ENCODE results near the gene PHF11. TPM values are rescaled to one million over a fixed set of nuclear protein-coding genes. Genes with fewer than 3 reads are reported as not detected.
"Not testable (repeated sequence)": the region's sequence is repeated elsewhere in the genome, so short reads cannot be mapped to it uniquely, and the experiment has no call there.

The PHF11 gene
- polyA plus RNA-seq, 3 donors: 27.6 to 59.1 (median 58.0) TPM

DNA sequence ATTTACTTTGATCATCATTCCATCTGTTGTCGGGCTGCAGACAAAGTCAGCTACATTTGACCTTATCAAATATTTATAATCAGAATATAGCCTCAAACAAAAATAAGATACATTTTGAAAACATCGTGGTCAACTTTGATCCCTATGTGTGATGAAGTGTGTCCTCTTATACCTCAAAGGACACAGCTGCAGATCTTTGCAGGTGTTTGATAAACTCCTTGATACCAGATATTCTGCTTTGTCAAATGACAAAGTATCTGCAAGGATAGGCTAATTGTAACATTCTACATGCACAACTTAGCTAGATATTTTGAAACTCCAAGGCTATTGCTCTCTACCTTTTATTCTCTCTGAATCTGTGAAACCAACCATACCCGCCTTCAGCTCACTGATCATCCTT lies 44.0 kb downstream of the PHF11 start:
- no peak for DNase-seq

DNA sequence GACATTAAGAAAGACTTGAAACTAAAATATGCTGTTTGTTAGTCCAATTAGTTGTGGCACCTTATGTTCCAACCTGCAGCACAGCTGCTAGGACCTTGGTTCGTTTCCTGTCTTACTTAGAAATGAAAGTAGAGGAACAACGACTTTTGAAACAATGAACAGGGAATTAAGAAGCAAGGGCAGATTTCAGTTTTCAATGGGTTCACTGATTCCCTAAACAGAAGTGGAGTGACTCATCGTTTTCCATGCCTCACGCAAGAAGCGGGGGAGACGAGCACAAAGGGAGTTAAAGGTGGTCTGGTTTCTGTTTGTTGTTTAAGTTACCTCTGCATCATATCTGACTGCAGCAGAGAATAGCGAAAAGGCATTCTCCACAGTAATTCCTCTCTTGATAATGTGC lies 44.8 kb downstream of the PHF11 start:
- DNase-seq: no peak

DNA sequence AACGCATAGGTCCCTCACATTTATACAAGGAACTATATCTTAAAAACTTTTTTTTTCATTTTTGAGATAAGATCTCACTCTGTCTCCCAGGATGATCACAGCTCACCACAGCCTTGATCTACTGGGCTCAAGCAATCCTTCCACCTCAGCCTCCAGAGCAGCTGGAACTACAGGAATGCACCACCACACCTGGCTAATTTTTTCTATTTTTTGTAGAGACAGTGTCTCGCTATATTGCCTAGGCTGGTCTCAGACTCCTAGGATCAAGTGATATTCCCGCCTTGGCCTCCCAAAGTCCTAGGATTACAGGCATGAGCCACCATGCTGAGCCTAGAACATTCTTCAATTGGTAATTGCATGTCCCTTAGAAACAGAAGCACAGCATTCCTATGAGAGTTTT lies 47.9 kb downstream of the PHF11 start:
- no peak for DNase-seq

DNA sequence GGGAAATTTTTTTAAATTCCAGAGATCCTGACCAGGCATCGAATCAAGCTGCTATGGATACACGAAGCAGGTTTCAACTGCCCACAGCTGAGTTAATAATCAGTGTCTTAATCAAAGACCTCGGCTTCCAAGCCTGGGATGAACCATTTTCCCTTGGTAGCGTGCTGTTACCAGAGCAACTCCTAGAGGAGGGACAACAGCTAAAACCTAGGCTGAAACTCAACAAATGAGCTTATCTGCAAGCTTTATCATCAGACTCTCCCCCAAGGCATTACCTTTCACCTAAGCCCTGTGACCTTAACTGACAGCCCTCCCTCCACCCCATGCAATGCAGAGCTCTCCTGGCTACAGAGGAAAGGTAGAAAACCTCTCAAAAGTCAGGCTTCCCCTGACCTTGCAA lies 49.9 kb downstream of the PHF11 start:
- DNase-seq: no peak

DNA sequence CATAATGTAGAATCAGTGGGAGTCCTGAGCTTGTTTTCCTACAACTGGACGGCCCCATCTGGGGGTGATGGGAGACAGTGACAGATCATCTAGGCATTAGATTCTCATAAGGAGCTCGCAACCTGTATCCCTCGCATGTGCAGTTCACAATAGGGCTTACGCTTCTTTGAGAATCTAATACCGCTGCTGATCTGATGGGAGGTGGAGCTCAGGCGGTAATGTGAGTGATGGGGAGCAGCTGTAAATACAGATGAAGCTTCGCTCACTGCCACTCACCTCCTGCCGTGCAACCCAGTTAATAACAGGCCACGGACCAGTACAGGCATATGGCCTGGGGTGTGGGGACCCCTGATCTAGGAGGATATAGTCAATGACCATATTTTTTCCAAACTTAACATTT lies 50.8 kb downstream of the PHF11 start:
- DNase-seq: no peak

DNA sequence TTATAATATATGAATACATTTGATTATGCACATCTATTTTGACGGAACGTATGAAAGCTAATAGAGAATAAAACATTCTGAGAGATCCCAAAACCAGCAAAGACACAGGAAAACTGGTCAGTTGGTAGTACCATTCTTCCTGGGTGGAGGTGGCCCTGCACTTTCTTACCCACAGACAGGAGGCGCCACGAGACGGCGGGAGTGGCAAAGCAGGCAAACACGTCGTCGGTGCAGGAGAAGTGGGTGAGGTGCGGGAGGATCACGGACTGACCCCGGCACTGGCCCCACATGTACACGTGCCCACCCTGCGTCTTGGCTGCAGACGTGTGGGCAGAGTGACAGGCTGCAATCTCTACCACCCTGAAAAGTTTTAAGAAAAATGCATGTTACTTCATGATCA lies 53.5 kb downstream of the PHF11 start:
- no peak for DNase-seq

DNA sequence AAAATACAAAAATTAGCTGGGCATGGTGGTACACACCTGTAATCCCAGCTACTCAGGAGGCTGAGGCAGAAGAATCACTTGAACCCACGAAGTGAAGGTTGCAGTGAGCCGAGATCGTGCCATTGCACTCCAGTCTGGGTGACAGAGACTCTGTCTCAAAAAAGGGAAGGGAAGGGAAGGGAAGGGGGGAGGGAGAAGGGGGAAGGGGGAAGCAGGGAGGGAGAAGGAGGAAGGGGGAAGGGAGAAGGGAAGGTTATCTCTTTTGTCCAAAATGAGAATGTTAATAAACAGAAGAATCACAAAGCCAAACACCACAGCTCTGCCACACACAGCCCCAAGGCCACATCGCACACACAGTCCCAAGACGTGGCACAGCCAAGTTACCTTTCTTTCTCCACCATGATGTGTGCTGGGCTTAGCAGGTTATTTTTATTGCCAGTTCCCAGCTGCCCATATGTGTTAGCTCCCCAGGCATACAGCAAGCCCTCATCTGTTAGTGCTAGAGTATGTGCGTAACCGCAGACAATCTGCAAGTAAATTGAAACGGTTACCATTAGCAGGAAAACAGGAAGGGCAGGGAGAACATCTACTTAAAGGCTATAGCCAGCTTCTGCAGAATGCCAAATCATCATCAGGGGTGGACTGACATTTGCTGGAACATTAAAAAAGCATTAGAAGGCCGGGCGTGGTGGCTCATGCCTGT lies 55.3 kb downstream of the PHF11 start:
- no peak for DNase-seq

DNA sequence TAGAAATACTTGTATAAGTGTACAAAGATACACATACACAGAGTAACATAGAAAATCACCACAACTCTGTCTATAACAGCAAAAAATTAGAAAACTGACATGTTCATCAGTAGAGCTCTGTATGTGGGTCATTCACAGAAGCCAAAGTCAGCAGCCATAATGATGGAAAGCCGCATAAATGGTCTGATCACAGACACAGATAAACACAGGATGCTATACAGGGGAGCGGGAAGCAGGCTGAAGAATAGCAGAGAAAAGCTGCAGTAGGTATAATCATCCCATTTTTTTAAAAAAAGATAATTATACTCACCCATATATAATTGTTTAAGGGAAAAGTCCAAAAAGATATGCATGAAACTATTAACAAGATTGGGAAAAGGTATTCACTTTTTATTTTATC lies 58.1 kb downstream of the PHF11 start:
- no peak for DNase-seq

DNA sequence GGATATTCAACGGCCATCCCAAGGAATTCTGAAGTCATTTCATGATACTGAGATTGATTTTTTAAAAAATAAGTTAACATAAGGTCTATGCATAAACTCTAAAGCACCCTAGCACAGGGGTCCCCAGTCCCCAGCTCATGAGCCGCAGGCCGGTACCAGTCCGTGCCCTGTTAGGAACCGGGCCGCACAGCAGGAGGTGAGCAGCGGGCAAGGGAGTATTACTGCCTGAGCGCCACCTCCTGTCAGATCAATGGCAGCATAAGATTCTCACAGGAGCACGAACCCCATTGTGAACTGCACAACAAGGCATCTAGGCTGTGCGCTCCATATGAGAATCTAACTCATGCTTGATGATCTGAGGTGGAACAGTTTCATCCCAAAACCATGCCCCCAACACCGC lies 58.6 kb downstream of the PHF11 start:
- no peak for DNase-seq

DNA sequence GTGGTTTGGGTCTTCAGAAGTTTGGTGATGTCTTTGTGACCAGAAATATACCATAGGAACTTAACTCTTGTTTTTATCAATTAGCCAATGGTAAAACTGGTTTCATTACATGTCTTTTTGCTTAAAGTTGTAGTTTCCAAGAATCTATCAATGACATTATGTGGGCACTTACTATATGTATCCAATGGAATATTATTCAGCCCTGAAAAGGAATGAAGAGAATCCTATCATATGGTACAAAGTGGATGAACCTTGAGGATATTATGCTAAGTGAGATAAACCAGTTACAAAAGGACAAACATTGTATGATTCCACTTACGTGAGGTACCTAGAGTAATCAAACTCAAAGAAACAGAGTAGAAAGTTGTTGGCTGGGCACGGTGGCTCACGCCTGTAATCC lies 63.3 kb downstream of the PHF11 start:
- DNase-seq: no peak

DNA sequence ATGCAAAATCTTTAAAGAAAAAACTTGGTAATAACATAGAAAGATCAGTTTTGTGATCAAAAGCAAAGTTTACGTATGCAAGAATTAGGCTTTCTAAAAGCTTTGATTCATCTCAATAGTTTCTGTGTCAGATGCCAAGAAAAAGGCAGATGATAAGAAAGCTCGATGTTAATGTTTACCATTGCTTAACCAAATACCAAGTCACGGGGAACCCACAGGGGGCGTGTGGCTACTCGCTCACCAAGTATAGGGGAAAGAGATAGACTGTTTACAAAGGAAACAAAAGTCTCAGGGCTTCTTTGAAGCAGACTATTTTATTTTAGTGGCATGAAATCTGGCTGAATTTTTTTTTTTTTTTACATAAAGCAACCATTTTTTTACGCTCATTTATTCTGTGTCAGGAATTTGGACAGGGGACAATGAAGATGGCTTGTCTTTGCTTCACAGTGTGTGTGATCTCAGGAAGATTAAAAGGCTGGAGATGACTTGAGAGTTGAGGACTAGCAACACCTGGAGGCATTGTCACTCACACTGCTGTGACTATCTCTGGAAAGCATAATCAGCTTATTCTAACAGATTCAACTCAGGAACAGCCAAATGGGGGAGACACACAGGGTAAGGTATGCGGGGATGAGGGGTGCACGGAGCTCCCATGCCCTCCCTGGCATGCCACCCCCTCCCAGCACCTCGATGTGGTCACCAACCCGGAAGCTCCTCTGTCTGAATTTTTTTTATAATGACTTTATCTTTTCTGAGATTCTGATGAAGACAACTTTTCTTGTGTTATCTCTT lies 64.7 kb downstream of the PHF11 start:
- peak; percentile 27 for DNase-seq

DNA sequence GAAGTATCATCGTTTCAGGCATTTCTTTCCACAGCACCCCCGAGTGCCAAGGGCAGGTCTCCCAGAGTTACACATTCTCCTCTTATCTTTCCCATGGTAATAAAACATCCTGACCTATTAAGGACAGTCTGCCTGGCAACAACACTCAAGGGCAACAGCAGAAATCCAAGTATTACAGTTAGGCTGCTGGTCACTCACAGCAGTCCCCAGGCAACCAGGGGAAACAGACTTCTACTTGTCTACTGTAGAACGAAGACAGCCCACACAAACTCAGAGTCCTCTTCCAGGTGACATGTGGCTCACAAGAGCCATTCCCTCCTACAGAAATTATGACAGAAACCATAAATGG lies 65.3 kb downstream of the PHF11 start:
- DNase-seq: no peak

DNA sequence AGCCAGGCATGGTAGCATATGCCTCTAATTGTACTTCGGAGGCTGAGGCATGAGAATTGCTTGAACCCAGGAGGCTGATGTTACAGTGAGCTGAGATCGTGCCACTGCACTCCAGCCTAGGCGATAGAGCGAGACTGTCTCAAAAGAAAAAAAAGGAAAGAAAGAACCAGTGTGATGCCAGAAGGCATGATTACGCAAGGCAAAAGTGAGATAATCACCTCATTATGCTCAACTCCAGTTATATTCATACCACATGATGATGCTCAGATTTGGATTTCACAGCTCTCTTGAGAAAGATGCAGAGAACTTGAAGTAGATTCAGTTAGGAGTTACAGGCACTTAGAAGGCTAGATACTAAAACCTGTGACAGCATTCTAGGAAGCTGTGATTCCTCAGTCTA lies 67.8 kb downstream of the PHF11 start:
- DNase-seq: no peak

DNA sequence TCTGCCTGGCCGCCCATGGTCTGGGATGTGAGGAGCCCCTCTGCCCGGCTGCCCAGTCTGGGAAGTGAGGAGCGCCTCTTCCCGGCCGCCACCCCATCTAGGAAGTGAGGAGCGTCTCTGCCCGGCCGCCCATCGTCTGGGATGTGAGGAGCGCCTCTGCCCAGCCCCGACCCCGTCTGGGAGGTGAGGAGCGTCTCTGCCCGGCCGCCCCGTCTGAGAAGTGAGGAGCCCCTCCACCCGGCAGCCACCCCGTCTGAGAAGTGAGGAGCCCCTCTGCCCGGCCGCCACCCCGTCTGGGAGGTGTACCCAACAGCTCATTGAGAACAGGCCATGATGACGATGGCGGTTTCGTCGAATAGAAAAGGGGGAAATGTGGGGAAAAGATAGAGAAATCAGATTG lies 69.7 kb downstream of the PHF11 start:
- not testable (repeated sequence) for DNase-seq

DNA sequence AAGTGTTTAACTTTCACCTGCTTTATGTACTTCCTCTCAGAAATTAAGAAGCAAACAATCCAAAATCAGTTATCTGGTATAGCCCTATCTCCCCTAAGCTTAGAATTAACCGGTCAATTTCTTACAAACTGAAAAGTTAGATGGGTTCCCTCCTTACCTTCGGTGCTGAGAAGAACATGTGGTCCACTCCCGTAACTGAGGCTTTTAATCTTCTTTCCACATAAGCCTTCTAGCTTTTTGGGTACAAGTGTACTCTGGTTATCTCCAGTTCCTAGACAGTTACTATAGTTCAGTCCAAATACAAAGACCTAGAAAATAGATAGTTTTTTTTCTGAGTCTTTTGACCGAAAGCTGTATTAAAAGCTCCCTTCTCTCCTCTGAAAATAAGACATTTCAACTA lies 70.7 kb downstream of the PHF11 start:
- DNase-seq: no peak

DNA sequence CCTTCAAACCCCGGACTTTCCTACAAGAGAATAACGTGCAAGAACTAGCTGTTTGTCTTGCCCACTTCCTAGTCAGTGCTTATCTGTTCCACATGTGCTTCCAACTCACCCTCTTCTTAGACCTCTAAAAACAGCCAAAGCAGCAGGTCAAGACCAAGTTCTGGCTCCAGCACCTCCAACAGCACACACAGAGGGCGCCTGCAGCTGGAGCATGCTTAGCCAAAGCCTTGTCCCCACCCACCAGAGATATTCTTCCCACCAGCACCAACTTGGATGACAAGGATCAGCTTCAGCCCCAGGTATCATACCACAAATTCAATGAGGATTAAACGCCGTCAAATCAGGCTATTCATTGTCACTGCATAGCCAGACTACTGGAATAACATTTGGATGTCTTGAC lies 71.7 kb downstream of the PHF11 start:
- no peak for DNase-seq

DNA sequence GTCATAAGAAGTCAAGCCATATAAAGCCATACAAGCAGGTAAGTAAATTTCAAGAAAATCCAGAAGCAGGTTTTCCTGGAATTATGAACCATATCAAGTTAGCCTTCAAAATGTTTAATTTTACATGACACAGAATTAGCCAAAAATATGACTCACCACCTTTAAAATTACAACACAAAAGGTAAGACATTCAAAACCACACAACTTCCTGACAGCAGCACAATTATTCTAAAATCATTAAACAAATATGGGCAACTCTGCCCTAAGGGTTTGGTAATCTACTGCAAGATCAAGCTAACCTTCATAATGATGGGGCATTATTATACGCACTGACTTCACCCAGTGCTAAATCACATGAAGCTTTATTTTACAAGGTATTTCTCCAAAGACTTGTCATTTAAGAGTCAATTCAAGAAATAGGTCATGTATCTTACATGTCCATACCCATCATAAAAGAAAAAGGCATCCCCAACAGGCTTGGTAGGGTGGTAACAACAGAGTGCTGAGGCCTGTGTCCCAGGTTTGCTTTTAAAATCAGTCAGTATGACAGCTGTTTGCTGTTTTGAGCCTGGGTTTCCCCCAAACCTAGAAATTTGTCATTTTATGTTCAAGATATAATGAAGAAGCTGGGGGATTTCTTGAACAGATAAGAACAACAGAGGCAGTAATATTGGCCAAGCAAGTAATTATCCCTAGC lies 74.4 kb downstream of the PHF11 start:
- DNase-seq: no peak

DNA sequence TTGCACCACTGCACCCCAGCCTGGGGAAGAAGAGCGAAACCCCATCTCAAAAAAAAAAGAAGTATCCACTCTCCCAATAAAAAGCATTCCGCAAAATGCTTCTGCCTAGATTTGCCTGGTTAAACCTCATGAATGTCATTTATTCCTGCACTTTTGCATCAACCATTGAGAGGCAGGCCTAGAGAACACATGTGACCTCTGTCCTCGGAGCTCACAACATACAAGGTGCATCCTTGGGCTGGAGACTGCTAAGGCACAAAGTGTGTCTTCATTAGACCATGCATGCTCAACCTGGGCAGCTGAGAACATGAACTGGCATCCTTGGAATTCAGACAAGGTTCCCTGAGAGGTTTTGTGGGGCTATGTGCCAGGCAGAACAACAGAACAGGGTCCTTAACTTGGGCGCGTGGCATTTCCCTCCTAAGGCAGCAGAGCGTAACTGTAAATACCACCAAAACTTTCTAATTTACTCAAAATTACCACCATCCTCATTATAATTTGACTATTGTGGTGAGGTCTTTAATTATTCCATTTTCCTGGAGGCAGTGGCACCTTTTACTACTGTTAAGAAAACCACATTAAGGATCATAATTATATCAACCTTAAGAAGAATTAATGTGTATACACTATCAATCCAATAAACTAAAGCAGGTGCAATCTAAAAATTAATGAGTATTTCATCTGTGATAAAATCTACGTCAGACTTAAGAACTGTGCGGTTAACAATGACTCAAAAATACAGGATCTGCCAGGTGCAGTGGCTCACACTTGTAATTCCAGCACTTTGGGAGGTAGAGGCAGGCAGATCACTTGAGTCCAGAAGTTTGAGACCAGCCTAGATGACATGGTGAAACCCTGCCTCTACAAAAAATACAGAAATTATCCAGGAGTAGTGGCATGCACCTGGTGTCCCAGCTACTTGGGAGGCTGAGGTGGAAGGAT lies 75.8 kb downstream of the PHF11 start:
- no peak for DNase-seq

Data from renal pelvis (tissue), 4 donors.